Activated T-cell treated with anti-CD3 and anti-CD28 coated beads for 24 hours (primary cell): ENCODE measurements around the gene DNAH6.
"Not testable (repeated sequence)": the region's sequence is repeated elsewhere in the genome, so short reads cannot be mapped to it uniquely, and the experiment has no call there.

Experiments
- DNase-seq: peaks from one replicate; pipeline ENCODE4 v3.0.0-alpha.2; 2020; ENCODE audit warnings: low read depth

Gene DNAH6, protein sequence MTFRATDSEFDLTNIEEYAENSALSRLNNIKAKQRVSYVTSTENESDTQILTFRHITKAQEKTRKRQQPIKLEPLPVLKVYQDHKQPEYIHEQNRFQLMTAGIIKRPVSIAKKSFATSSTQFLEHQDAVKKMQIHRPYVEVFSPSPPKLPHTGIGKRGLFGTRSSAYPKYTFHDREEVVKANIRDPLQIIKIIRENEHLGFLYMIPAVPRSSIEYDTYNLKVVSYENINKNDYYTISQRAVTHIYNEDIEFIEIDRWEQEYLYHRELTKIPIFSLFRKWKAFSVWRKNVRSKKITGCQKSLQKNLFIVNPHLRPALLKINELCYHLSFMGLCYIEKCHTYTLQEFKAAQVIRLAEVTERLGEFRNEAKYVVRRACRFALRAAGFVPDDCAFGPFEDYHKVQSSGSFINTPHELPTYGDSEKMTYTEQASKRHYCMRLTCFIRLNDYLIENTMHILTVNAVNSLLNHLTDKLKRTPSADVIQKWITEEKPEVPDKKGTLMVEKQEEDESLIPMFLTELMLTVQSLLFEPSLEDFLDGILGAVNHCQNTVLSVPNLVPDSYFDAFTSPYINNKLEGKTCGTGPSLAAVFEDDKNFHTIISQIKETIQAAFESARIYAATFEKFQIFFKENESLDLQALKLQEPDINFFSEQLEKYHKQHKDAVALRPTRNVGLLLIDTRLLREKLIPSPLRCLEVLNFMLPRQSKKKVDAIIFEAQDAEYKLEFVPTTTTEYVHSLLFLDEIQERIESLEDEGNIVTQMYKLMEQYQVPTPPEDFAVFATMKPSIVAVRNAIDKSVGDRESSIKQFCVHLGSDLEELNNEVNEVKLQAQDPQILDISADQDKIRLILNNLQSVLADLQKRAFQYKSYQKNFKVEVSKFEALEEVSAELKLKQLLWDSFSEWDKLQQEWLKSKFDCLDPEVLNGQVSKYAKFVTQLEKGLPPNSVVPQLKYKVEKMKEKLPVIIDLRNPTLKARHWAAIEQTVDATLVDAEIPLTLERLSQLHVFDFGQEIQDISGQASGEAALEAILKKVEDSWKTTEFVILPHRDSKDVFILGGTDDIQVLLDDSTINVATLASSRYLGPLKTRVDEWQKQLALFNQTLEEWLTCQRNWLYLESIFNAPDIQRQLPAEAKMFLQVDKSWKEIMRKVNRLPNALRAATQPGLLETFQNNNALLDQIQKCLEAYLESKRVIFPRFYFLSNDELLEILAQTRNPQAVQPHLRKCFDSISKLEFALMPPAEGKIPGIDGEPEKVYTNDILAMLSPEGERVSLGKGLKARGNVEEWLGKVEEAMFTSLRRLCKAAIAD (N-terminal part only)

DNA sequence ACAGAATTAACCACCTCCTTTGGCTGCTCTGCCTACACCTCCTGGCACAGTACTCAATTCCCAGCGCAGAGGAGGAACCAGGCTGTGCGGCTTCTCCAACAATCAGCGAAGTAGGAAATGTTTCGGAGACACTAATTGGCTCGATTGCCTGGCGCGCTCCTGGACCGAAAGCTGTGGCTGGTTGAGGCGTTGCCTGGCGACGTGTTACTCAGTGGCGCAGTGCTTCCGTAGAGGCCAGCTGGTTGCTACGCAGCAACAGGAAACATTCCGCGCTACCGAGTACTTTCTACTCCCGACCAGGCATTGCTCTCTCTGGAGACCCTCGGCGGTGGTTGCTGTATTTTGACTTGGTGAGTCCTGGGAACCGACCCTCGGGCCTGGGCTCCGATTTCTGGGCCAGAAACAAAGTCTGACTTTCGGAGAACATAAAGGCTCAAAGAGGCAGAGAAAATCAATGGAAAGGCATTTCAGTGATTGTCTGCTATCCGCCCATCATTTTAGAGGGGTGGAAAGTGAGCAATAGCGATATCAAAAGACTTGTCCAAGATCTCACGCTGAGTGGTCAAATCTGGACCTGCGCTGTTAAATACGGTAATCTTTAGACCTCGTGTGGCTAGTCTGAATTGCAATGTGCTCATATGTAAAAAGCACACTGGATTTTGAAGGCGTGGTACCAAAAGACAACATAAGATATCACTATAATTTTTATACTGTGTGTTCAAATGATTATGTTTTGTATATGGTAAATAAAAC, at the start of gene DNAH6:
DNAH6 (plus strand) TSS at position 265 of the 753 bp plus-strand sequence. CDS start 1,329 bp downstream, outside the sequence.
- peak; percentile 80 for DNase-seq

DNA sequence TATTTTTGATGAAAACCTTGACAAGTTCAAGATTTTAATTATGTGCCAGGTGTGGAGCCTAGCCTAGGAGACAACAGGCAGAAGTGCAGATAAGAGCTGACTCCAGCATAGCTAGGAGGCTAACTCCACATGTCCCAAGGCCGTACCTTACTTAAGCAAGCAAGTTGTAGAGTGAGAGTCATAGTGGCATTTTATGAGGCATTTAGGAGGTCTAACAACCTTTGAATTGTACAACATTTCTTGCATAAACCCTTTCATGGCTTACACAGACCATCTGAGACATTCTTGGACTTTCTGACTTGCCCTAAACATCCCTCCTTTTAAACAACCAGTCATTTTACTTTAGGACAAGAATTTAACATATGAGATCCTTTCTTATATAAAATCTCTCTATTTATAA, 48.9 kb upstream of the DNAH6 start:
- DNase-seq, result no peak

DNA sequence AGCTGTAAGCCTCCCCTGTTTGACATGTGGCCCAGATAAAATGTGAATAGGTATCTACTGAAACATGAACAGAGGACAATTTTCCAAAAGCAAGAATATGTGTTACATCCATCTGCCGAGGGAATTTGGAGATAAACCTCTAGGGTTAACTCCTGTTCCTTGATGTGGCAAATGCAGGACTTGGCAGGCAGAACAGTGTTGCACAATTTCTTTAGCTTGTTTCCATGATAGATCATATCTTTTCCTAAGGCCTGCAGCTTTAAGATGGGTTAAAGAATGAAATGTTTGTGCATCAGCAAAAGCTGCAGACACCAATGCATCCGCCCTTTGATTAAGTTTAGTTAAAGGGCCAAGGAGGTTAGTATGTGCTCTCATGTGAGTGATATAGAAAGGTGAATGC, 43.9 kb upstream of the DNAH6 start:
- DNase-seq, result not testable (repeated sequence)

DNA sequence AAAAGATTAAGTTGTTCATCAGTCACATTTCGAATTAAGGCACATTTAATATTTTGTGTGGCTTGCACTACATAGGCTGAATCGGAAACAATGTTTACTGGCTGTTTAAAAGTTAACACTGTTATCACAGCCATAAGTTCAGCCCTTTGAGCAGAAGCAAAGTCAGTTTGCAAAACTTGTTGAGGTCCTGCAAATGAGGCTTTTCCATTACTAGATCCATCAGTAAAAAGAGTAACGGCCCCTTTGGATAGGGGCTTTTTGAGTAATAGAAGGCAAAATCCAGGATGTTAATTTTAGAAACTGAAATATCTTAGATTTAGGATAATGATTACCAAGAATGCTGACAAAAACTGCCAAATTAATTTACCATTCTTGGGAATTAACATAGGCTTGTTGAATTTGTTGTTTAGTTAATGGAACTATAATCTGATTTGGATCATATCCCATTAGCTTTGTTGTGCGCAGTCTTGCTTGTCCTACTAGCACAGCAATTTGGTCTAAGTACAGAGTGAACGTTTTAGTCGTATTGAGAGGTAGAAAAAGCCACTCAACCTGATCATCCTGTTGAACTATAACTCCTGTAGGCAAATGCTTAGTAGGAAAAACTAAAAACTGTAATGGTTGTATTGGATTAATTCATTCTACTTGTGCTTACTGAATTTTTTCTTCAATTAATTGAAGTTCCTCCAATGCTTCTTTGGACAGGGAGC, 43.3 kb upstream of the DNAH6 start:
- no peak for DNase-seq

DNA sequence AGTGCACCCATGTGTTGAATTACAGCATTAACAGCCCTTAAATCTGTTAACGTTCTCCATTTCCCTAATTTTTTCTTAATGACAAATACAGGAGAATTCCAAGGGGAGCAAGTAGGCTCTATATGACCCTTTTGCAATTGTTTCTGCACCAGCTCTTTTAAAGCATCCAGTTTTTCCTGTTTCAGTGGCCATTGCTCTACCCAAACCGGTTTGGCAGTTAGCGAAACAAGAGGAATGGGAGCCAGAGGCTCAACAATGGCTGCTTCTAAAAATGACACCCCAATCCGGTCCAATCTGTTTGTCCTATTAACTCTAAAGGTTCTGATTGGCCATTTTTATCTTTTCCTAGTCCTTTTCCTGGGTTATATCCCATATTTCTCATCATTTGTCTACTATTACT, 42.1 kb upstream of the DNAH6 start:
- no peak for DNase-seq

DNA sequence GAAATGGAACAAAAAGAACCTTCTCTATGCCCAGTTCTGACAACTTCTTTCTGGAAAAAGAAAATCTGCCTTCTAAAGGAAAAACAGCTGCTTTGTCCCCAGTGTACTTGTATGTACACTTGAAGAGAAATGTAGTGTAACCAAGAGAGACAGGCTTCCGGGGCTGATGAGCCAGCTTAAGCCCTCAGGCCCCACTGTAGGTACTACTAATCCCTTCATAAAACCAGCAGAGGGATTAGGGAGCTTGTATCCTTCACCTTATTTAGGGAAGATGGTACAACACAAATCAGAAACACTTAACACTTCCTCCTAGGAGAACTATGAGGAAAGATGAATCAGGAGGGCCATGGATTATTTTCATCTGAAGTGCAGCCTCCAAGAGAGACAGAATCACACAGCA, 38.4 kb upstream of the DNAH6 start:
- no peak for DNase-seq

DNA sequence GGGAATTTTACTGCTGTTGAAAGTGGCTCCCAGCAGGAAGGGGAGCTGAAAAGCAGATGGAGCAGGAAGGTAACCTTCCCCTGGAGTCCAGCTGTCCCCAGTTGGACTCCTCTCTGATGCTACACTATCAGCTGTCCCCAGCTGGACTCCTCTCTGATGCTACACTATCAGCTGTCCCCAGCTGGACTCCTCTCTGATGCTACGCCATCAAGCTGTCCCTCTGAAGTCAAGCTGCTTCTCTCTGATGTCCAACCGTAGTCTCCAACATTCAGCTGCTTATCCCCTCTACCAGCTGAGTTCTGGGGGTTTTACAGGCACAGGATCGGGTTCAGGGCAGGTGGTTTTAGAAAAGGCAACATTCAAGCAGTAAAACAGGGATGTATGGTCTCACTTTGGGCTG, 37.4 kb upstream of the DNAH6 start:
- no peak for DNase-seq

DNA sequence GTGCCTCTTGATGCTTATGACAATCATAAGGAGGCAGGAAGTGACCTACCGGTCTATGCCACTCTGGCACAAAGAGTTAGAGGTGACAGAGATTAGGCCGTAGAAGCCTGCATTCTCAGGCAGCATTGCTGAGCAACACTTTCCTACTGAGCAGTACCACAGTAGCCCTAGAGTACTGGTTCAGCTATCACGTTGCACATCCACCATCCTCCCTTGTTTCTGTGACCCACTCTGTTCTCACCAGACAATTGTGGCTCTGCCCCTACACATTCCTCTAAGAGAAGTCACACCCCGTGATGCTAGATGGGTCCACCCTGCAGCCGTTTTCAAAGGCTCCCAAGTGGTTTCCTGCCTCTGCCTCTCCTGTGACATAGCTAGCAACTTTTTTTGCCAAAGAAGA, 34.6 kb upstream of the DNAH6 start:
- no peak for DNase-seq

DNA sequence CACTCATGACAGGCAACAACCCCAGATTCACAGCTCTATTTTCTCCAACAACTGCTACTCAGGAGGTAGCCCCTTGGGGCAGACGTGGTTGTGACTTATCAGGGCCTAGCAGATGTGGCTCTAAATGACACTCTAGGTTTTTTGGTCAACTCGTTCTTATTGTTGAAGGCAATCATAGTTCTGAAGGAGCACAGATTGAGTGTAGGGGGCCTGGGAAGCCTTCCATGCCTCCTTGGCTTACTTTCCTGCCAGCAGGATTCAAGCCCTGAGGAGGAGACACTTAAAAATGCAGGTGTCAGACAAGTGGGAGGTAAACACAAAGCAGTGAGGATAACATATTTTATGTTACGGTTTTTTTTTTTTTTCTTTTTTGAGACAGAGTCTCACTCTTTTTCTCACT, 33.7 kb upstream of the DNAH6 start:
- no peak for DNase-seq

DNA sequence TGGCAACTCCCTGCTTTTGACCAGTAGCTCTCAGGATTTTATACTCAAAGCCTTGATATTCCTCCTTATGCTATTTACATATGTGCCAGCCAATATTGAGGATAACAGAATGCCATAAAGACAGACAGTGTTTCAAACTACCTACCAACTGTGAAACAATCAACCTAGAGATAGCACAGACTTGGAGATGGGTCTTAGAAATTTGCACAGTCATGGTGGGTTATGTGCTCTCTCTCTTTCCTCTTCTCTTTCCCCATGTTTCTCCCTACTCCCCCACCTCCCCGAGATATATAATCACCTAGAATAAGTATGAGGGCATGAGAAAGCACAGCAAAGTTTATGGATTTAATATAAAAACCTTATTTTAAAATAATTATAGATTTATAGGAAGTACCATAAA, 33.0 kb upstream of the DNAH6 start:
- DNase-seq, result no peak

DNA sequence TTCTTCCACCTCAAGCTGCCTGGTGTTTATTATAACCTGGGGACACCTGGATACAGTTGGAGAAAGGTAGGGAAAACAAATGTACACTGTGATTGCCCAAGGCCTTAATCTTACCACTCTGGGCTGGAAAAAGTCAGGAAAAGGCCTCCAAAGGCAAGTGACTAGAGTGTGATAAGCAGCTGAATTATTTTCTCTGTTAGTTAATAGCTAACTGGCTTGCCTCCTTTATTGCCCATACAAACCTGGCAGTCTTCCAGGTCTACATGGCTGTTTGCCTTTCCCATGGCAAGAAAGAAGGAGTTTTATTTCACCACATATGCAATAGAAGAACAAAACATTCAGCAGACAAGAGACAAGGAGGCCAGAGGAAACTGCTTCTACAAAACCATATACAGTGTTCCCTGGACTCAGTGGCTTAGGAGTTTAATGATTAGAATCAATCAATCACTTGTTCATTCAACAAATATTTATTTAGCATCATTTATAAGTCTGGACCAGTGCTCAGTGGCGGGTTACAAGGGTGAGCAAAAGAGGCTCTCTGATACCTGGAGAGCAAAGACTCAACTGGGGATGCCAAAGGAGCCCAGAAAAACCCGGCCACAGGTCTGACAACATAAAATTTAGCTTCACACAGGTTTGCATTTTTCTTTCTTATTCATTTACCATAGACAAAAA, 29.7 kb upstream of the DNAH6 start:
- no peak for DNase-seq

DNA sequence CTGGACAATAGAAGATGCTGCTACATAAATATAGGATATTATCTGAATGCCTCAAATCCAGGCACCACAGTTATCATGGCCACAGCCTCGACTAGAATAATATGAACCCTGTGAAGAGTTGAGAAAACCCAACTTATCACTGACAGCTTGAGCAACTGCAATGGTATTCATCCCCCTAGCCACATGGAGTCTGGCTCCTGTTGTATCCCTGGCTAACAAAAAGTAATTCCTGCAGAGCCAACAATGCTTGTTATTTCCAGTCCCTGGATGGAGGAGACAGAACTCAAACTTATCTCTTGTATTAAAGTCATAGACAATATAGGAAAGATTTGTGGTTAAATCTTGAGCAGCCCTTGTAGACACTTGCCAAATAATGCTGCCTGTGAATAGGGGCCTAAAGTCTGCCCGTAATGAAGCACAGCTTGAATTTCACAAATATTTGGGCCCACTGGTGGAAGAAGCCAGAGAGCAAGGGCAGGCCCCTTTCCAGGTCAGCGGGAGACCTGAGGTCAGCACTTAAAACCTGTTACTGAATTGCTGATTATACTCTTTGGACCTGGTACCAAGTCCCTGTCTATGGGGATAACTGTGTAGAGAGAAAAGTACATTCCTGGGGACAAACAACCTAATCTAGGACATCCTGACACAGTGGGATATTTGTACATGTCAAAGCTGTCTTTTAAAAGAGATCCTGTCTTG, 28.9 kb upstream of the DNAH6 start:
- no peak for DNase-seq

DNA sequence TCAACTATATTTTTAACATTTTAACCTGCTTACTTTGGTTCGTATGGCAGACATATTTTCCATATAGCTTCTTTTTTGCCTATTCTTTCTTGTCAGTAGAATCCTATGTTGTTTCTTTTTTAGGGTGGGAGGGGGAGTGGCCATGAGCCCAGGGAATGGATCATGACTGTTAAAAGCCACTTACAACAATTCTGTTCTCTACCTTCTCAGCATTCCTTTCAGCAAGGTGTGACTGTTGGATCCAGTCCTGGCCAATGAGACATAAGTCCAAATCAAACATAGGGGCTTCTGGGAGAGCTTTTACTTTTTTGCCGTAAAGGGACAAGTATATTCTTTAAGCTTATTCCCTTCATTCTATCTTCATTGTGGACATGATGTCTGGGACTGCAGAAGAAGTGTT, 25.0 kb upstream of the DNAH6 start:
- no peak for DNase-seq

DNA sequence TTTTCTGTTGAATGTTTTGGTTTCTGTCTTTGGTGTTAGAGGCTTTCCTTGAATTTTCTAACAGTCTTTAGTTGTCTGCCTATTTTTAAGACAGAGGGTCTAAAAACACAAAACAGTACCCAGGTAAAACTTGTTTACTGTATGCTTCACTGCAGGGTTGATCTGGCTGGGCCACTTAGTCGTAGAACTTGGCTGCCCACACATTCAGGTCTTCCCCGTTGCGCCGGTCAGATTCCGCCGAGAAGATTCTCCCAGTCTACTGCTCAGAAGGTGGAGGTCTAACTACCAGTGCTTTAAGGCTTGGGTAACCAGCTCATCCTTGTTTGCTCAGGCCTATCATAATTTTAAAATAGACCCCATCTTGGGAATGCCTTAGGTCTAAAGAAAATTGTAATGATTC, 24.6 kb upstream of the DNAH6 start:
- DNase-seq, result no peak

DNA sequence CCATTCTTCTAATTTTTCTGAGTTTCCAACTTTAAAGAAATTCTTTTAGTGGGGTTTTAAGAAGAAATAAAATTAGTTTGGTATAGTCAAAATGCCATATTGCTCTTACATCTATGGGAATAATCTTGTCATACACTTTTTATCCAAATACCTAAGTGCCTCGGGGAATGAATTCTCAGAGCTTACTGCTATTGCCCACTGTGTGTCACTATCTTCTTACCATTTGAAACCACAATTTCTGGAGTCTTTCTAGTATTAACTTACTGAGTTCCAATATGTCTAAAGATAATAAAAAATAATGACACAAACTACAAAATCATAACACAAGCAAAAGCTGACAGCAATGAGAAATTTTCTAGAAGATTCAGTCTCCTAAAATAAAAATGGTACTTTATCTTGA, 23.7 kb upstream of the DNAH6 start:
- DNase-seq, result no peak

DNA sequence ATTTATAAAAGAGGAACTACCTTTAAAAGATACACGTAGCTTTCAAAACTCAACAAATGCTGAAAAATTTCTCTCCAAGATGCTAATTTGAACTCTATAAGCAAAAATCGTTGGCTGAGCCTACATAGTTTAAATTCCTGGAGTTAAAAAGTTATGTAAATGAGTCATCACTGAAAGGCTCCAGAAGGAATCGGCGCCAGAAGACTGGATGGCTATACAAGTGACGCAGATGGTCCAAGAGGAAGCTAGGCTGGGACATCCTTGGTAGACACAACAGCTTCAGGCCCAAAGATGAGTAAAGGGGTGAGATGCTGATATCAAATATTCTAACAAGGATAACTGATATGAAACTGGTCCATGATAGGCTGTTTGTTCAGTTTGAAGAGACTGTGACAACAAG, 22.8 kb upstream of the DNAH6 start:
- no peak for DNase-seq

DNA sequence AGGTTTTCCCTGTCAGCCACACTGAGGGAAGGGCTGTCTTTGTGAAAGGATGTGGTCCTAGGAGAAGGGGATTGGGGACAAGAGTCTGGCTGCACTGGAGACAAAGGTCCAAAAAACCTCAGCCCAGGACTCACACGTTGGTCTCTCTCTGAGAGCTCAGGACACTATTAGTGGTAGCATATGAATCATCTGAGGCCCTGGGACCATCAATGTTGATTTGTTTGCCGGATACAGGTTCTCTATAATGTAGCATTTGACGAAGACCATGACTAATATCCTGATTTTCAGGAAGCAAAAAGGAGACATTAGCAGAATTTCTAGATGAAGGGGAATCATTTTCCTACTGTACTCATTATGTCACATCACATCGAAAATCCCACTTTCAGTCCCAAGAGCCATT, 22.2 kb upstream of the DNAH6 start:
- no peak for DNase-seq

DNA sequence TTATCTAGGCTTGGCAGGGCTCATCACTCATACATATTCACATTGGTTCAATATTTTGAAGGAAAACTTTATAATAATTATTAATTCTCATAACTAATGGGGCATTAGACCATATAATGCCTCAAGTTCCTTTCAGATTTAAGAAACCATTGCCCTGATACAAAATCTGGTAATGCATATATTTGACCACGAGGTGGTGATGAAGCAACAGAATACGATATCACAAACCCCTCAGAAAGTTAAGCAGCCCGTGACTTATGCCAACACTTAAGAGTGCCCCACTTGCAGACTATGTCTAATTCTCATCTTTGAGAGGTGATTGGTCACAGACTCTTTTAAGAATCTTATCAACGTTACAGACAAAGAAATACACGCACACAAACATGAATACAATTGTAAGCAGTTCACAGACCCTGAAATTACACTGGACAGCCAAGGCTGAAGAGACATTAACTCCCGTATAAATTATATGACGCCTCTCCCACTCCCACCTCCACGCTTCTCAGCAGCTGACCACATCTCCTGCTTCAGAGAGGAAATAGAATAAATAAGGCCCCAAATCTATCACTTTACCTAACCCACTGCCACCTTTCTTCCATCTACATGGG, 20.7 kb upstream of the DNAH6 start:
- peak; percentile 10 for DNase-seq

DNA sequence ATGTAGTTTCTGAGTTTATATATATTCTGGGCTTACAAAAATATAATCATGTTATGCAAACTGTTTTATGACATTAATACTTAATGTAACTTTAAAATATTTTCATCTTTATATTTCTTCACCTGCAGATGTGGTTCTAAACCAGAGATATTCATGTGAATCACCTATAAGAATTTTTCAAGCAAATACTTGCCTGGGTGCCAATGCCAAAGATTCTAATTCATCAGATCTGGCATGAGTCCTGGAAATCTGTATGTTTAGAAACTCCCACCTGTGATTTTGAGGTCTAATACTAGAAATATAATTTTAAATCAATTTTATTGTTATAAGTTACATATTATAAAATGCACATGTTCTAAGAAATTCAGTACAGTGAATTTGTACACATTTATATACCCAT, 19.9 kb upstream of the DNAH6 start:
- DNase-seq, result no peak
